HG03108 (cell line): Measurements from ENCODE around the gene KIZ.
A peak's percentile ranks its signal among the peaks of the same experiment; 100 is the strongest.

Experiments
- ATAC-seq: cut with Tn5 transposase; IDR thresholded peaks from one replicate; pipeline ENCODE4 v1.9.1; 2021; ENCODE audit warnings: moderate library complexity; ENCODE audit not compliant: unreplicated experiment

The KIZ gene

GRCh38 chr20:21125849-21126580, at the start of gene KIZ:
TSS of gene KIZ (plus strand) at chr20:21126082. CDS start at chr20:21126116, 34 bp downstream.
- peak; percentile 97 for ATAC-seq

GRCh38 chr20:21077809-21078345, 48.0 kb upstream of the KIZ start:
- ATAC-seq, result no peak

- ATAC-seq, result no peak
These were observed 43.3 kb upstream of the KIZ start for GRCh38 chr20:21082584-21082983.

GRCh38 chr20:21083825-21084325, 42.0 kb upstream of the KIZ start:
- ATAC-seq, result no peak

- ATAC-seq, result no peak
These were observed 37.9 kb upstream of the KIZ start for GRCh38 chr20:21087862-21088540.

GRCh38 chr20:21089391-21089790, 36.5 kb upstream of the KIZ start:
- no peak for ATAC-seq

- ATAC-seq, result no peak
These were observed 35.7 kb upstream of the KIZ start for GRCh38 chr20:21090111-21090618.

GRCh38 chr20:21090721-21091120, 35.2 kb upstream of the KIZ start:
- ATAC-seq, result no peak

GRCh38 chr20:21092806-21093205, 33.1 kb upstream of the KIZ start:
- ATAC-seq, result no peak

- no peak for ATAC-seq
These were observed 29.4 kb upstream of the KIZ start for GRCh38 chr20:21096321-21097043.

- peak; percentile 33 for ATAC-seq
These were observed 25.9 kb upstream of the KIZ start for GRCh38 chr20:21099751-21100577.

- no peak for ATAC-seq
These were observed 25.1 kb upstream of the KIZ start for GRCh38 chr20:21100578-21101452.

- no peak for ATAC-seq
These were observed 24.4 kb upstream of the KIZ start for GRCh38 chr20:21101453-21101931.

GRCh38 chr20:21101932-21102575, 23.8 kb upstream of the KIZ start:
- ATAC-seq, result no peak

- ATAC-seq, result peak; percentile 30
These were observed 23.1 kb upstream of the KIZ start for GRCh38 chr20:21102603-21103311.

- ATAC-seq, result no peak
These were observed 22.1 kb upstream of the KIZ start for GRCh38 chr20:21103582-21104465.

- no peak for ATAC-seq
These were observed 21.5 kb upstream of the KIZ start for GRCh38 chr20:21104466-21104761.
